ENCODE measurements around the gene MICA.
"Not testable (repeated sequence)": the region's sequence is repeated elsewhere in the genome, so short reads cannot be mapped to it uniquely, and the experiment has no call there.

DNA sequence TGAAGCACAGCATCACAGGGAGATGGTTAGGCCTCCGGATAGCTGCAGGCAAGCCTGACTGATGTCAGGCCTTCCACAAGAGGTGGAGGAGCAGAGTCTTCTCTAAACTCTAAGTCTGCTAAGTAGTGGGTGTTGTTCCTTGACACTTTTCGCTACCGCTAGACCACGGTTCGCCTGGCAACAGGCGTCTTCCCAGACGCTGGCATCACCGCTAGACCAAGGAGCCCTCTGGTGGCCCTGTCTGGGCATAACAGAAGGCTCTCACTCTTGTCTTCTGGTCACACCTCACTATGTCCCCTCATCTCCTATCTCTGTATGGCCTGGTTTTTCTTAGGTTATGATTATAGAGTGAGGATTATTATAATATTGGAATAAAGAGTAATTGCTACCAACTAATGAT lies 29.3 kb upstream of the MICA start:
- not testable (repeated sequence) for TF ChIP-seq KLF9 (tag by site-specific recombination; IDR thresholded peaks at IDR 0.05; ENCODE audit: low read depth); ZNF561 (tag by site-specific recombination; IDR thresholded peaks at IDR 0.05; ENCODE audit: borderline replicate concordance)
- TF ChIP-seq, protein P1, sequence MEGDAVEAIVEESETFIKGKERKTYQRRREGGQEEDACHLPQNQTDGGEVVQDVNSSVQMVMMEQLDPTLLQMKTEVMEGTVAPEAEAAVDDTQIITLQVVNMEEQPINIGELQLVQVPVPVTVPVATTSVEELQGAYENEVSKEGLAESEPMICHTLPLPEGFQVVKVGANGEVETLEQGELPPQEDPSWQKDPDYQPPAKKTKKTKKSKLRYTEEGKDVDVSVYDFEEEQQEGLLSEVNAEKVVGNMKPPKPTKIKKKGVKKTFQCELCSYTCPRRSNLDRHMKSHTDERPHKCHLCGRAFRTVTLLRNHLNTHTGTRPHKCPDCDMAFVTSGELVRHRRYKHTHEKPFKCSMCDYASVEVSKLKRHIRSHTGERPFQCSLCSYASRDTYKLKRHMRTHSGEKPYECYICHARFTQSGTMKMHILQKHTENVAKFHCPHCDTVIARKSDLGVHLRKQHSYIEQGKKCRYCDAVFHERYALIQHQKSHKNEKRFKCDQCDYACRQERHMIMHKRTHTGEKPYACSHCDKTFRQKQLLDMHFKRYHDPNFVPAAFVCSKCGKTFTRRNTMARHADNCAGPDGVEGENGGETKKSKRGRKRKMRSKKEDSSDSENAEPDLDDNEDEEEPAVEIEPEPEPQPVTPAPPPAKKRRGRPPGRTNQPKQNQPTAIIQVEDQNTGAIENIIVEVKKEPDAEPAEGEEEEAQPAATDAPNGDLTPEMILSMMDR (tag by site-specific recombination; IDR thresholded peaks at IDR 0.05): not testable (repeated sequence)
- TF ChIP-seq, protein P2, sequence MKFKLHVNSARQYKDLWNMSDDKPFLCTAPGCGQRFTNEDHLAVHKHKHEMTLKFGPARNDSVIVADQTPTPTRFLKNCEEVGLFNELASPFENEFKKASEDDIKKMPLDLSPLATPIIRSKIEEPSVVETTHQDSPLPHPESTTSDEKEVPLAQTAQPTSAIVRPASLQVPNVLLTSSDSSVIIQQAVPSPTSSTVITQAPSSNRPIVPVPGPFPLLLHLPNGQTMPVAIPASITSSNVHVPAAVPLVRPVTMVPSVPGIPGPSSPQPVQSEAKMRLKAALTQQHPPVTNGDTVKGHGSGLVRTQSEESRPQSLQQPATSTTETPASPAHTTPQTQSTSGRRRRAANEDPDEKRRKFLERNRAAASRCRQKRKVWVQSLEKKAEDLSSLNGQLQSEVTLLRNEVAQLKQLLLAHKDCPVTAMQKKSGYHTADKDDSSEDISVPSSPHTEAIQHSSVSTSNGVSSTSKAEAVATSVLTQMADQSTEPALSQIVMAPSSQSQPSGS (tag by site-specific recombination; IDR thresholded peaks at IDR 0.05; ENCODE audit: low read depth): not testable (repeated sequence)
